ENCODE measurements around the gene SRRM3. TPM values are rescaled to one million over a fixed set of nuclear protein-coding genes. Genes with fewer than 3 reads are reported as not detected.
"Not testable (repeated sequence)": the region's sequence is repeated elsewhere in the genome, so short reads cannot be mapped to it uniquely, and the experiment has no call there.

The SRRM3 gene
- total RNA-seq, 1 donor from 2014 or later, result 0.46 TPM

DNA sequence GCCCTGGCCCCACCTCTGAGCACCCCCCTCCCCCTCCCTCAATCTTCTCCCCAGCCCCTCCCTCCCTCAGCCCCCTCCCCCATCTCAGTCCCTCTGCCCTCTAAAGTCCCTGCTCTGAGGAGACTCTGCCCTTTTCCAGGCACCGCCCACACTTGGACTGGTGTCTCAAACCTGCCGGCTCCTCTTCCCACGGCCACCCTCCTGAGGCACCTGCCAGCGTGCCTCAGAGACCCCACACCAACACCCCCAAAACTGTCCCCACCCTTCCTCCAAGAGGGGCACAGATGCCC, 66.1 kb downstream of the SRRM3 start:
- no peaks in the 10 kb centered on the region for H3K9me3 Mint-ChIP-seq (ENCODE audit: unreplicated experiment)
- H3K36me3 Mint-ChIP-seq (ENCODE audit: unreplicated experiment), result no peaks in the 10 kb centered on the region
- H3K4me3 Mint-ChIP-seq (ENCODE audit: unreplicated experiment), result no peak overlapping the region
- H3K4me1 Mint-ChIP-seq (ENCODE audit: unreplicated experiment), result peaks cover 8% of the 10 kb centered on the region
- H3K27me3 Mint-ChIP-seq (ENCODE audit: unreplicated experiment), result peaks cover 50% of the 10 kb centered on the region
- H3K27ac Mint-ChIP-seq (ENCODE audit: unreplicated experiment), result no peak overlapping the region
- no peak for DNase-seq (ENCODE audit: extremely low spot score, unreplicated experiment)
- TF ChIP-seq, protein P1, sequence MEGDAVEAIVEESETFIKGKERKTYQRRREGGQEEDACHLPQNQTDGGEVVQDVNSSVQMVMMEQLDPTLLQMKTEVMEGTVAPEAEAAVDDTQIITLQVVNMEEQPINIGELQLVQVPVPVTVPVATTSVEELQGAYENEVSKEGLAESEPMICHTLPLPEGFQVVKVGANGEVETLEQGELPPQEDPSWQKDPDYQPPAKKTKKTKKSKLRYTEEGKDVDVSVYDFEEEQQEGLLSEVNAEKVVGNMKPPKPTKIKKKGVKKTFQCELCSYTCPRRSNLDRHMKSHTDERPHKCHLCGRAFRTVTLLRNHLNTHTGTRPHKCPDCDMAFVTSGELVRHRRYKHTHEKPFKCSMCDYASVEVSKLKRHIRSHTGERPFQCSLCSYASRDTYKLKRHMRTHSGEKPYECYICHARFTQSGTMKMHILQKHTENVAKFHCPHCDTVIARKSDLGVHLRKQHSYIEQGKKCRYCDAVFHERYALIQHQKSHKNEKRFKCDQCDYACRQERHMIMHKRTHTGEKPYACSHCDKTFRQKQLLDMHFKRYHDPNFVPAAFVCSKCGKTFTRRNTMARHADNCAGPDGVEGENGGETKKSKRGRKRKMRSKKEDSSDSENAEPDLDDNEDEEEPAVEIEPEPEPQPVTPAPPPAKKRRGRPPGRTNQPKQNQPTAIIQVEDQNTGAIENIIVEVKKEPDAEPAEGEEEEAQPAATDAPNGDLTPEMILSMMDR (IDR thresholded peaks at IDR 0.05), result no peak

DNA sequence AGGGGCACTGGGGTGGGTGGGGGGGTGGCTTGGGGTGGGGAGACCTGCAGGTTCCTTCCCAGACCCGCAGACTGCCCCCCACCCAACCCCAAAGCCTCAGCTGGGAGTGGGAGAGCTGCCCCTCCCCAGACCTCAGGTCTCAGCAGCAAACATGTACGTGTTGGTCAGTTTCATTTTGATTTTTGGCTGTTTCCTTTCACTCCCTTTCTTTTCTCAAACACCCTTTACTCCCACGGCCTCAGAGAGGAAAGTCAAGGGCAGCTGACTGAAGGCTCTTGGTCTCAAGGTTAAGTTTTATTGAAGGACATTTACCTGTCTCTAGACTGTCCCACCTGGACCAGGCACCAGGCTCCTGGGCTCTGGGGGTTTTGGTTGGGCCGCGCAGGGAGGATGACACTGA, 66.7 kb downstream of the SRRM3 start:
- DNase-seq (ENCODE audit: extremely low spot score, unreplicated experiment), result no peak
- Mint-ChIP-seq H3K36me3 (ENCODE audit: unreplicated experiment) (no peaks in the 10 kb centered on the region), H3K27me3 (ENCODE audit: unreplicated experiment) (peaks cover 54% of the 10 kb centered on the region), H3K4me3 (ENCODE audit: unreplicated experiment) (no peak overlapping the region), H3K27ac (ENCODE audit: unreplicated experiment) (no peak overlapping the region), H3K9me3 (ENCODE audit: unreplicated experiment) (no peaks in the 10 kb centered on the region), H3K4me1 (ENCODE audit: unreplicated experiment) (peaks cover 11% of the 10 kb centered on the region)
- TF ChIP-seq, protein P1 (IDR thresholded peaks at IDR 0.05), result no peak

GRCh38 chr7:76269895-76270294, 68.2 kb downstream of the SRRM3 start:
- Mint-ChIP-seq H3K9me3 (ENCODE audit: unreplicated experiment) (no peaks in the 10 kb centered on the region), H3K27ac (ENCODE audit: unreplicated experiment) (no peak overlapping the region), H3K4me3 (ENCODE audit: unreplicated experiment) (no peak overlapping the region), H3K36me3 (ENCODE audit: unreplicated experiment) (no peaks in the 10 kb centered on the region), H3K27me3 (ENCODE audit: unreplicated experiment) (peaks cover 65% of the 10 kb centered on the region), H3K4me1 (ENCODE audit: unreplicated experiment) (peaks cover 13% of the 10 kb centered on the region)
- TF ChIP-seq, protein P1 (IDR thresholded peaks at IDR 0.05), result no peak
- DNase-seq (ENCODE audit: extremely low spot score, unreplicated experiment), result no peak

- not testable (repeated sequence) for H3K4me3 Mint-ChIP-seq (ENCODE audit: unreplicated experiment); H3K27ac Mint-ChIP-seq (ENCODE audit: unreplicated experiment); DNase-seq (ENCODE audit: extremely low spot score, unreplicated experiment); H3K36me3 Mint-ChIP-seq (ENCODE audit: unreplicated experiment); H3K9me3 Mint-ChIP-seq (ENCODE audit: unreplicated experiment)
- peaks cover 68% of the 10 kb centered on the region for H3K27me3 Mint-ChIP-seq (ENCODE audit: unreplicated experiment)
- H3K4me1 Mint-ChIP-seq (ENCODE audit: unreplicated experiment), result peaks cover 13% of the 10 kb centered on the region
Observed at GRCh38 chr7:76271384-76271783, 69.7 kb downstream of the SRRM3 start.

DNA sequence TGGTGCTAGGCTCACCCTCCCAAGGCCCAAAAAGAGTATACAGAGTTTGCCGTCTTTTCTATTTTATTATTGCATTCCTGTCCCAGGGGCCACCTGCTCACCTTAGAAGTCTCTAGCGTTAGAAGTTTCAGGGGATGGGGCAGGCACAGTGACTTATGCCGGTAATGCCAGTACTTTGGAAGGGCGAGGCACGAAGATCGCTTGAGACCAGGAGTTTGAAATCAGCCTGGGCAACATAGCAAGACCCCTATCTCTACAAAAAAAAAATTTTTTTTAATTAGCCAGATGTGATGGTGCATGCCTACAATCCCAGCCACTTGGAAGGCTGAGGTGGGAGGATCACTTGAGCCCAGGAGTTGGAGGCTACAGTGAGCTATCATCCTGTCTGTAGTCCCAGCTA, 70.4 kb downstream of the SRRM3 start:
- H3K36me3 Mint-ChIP-seq (ENCODE audit: unreplicated experiment), result no peaks in the 10 kb centered on the region
- peaks cover 11% of the 10 kb centered on the region for H3K4me1 Mint-ChIP-seq (ENCODE audit: unreplicated experiment)
- peaks cover 68% of the 10 kb centered on the region for H3K27me3 Mint-ChIP-seq (ENCODE audit: unreplicated experiment)
- H3K9me3 Mint-ChIP-seq (ENCODE audit: unreplicated experiment), result no peaks in the 10 kb centered on the region
- H3K4me3 Mint-ChIP-seq (ENCODE audit: unreplicated experiment), result no peak overlapping the region
- H3K27ac Mint-ChIP-seq (ENCODE audit: unreplicated experiment), result no peak overlapping the region
- DNase-seq (ENCODE audit: extremely low spot score, unreplicated experiment), result no peak
- TF ChIP-seq, protein P1 (IDR thresholded peaks at IDR 0.05), result no peak

DNA sequence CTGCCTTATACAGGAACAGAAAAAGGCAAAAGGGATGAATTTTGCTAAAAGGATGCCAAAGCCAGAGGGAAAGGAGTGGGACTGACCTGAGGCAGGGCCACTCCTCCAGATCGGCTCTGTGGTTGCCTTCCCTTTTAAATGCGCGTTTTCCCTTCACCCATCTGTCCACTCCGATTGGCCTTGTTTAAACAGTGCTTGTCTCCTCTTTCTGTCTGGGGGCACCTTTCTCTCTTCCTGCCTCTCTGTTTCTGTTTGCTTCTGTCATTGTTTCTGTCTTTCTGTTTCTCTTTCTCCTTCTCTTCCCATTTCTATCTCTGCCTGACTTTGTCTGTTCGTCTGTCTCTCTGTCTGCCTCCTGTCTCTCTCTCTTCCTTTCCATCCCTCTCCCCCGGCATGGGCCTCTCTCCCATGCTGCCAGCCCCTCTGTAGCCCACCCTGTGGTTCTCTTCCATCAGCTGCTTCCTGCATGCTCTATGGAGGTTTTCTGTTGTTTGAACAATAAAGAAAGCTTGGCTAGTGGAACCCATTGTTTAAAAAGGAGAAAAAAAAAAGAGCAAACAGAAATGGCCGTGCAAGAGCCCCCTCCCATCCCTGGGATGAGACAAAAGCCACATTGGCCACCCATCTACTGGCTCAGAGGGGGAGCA, 71.3 kb downstream of the SRRM3 start:
- TF ChIP-seq, protein P1 (IDR thresholded peaks at IDR 0.05), result no peak
- Mint-ChIP-seq H3K27ac (ENCODE audit: unreplicated experiment) (no peak overlapping the region), H3K4me3 (ENCODE audit: unreplicated experiment) (no peak overlapping the region), H3K36me3 (ENCODE audit: unreplicated experiment) (no peaks in the 10 kb centered on the region), H3K27me3 (ENCODE audit: unreplicated experiment) (peaks cover 71% of the 10 kb centered on the region), H3K4me1 (ENCODE audit: unreplicated experiment) (peaks cover 9% of the 10 kb centered on the region), H3K9me3 (ENCODE audit: unreplicated experiment) (no peaks in the 10 kb centered on the region)
- no peak for DNase-seq (ENCODE audit: extremely low spot score, unreplicated experiment)

All from osteocyte (in vitro differentiated cells).